IMR-90 (cell line): Measurements from ENCODE around the gene NRF1. TPM values are rescaled to one million over a fixed set of nuclear protein-coding genes. Genes with fewer than 3 reads are reported as not detected.

ENCODE experiments used
- ATAC-seq: fragments of 200-7000 bp; cut with Tn5 transposase; 2 replicates; pipeline ENCODE4 v1.9.1; 2020; ENCODE audit warnings: low read depth, mild to moderate bottlenecking, moderate library complexity
- BruUV-seq: library from RNA; stranded (reverse); fragments of 400-500 nt; replicated peaks from 2 replicates; lab custom pipeline; 2021; lab: Mats Ljungman, UMichigan
- CTCF ChIA-PET: fragments of 300-600 bp; formaldehyde crosslinking; extraction: SDS; loops from one replicate; lab custom pipeline; 2021; ENCODE audit warnings: antibody characterized with exemption; lab: Yijun Ruan, JAX
- POLR2A ChIA-PET: fragments of 300-600 bp; sonication (Branson Sonifier 250); formaldehyde crosslinking; loops from one replicate; lab custom pipeline; 2022; ENCODE audit warnings: antibody characterized with exemption; ENCODE audit not compliant: unreplicated experiment; lab: Charles Lee
- DNase-seq: peaks from one replicate; pipeline ENCODE4 v3.0.0; 2013
- H2AFZ ChIP-seq: replicated peaks from 2 replicates; pipeline ENCODE3; 2013; ENCODE audit warnings: low read length, mild to moderate bottlenecking; ENCODE audit not compliant: poor library complexity
- H2AK5ac ChIP-seq: 2 replicates; pipeline ENCODE4 v1.6.1; 2013; ENCODE audit warnings: low read depth, low read length, inconsistent platforms
- H2AK9ac ChIP-seq: replicated peaks from 2 replicates; pipeline ENCODE3; 2013; ENCODE audit warnings: mild to moderate bottlenecking, low read depth, low read length, moderate library complexity; ENCODE audit not compliant: poor library complexity
- H2BK120ac ChIP-seq: 2 replicates; pipeline ENCODE4 v1.6.1; 2013; ENCODE audit warnings: low read depth, low read length, inconsistent platforms
- H2BK15ac ChIP-seq: 3 replicates; pipeline ENCODE4 v1.6.1; 2013; ENCODE audit warnings: low read depth, low read length, inconsistent platforms
- H2BK20ac ChIP-seq: 2 replicates; pipeline ENCODE4 v1.6.1; 2013; ENCODE audit warnings: low read depth, mild to moderate bottlenecking, inconsistent platforms, low read length, moderate library complexity
- H2BK5ac ChIP-seq: 2 replicates; pipeline ENCODE4 v1.6.1; 2013; ENCODE audit warnings: mild to moderate bottlenecking, low read depth, low read length, inconsistent platforms; ENCODE audit not compliant: poor library complexity, severe bottlenecking
- H3K14ac ChIP-seq: replicated peaks from 2 replicates; pipeline ENCODE4 v1.6.1; 2013; ENCODE audit warnings: low read depth, low read length, inconsistent platforms
- H3K18ac ChIP-seq: 2 replicates; pipeline ENCODE4 v1.6.1; 2013; ENCODE audit warnings: low read depth, low read length, control low read depth
- H3K23ac ChIP-seq: 2 replicates; pipeline ENCODE4 v1.6.1; 2013; ENCODE audit warnings: low read depth, low read length, inconsistent platforms
- H3K27ac ChIP-seq: 2 replicates; pipeline ENCODE4 v1.5.1; 2013; ENCODE audit warnings: mild to moderate bottlenecking, control low read depth, low read length; ENCODE audit not compliant: insufficient read depth
- H3K27me3 ChIP-seq: 2 replicates; pipeline ENCODE4 v1.6.1; 2013; ENCODE audit warnings: low read length; ENCODE audit not compliant: control insufficient read depth, insufficient read depth
- H3K36me3 ChIP-seq: 2 replicates; pipeline ENCODE4 v1.6.1; 2013; ENCODE audit warnings: low read length, mixed read lengths; ENCODE audit not compliant: control insufficient read depth, insufficient read depth
- H3K4ac ChIP-seq: 2 replicates; pipeline ENCODE4 v1.6.1; 2013; ENCODE audit warnings: low read depth, low read length, inconsistent platforms
- H3K4me1 ChIP-seq: 2 replicates; pipeline ENCODE4 v1.6.1; 2013; ENCODE audit warnings: low read length, mixed read lengths; ENCODE audit not compliant: control insufficient read depth, insufficient read depth
- H3K4me2 ChIP-seq: 2 replicates; pipeline ENCODE4 v1.6.1; 2013; ENCODE audit warnings: low read depth, mild to moderate bottlenecking, control low read depth, low read length, moderate library complexity
- H3K4me3 ChIP-seq: 2 replicates; pipeline ENCODE4 v1.5.1; 2013; ENCODE audit warnings: low read depth, mild to moderate bottlenecking, control low read depth, low read length, moderate library complexity; ENCODE audit not compliant: insufficient read depth
- H3K56ac ChIP-seq: 2 replicates; pipeline ENCODE4 v1.6.1; 2013; ENCODE audit warnings: low read length, inconsistent platforms; ENCODE audit not compliant: insufficient read depth; ENCODE audit errors: extremely low read depth
- H3K79me1 ChIP-seq, 2 experiments: 2 replicates each; pipeline ENCODE4 v1.6.1; 2013; ENCODE audit warnings: low read length in 2 of 2, inconsistent platforms in 1 of 2, low read depth in 1 of 2
- H3K9ac ChIP-seq: 2 replicates; pipeline ENCODE4 v1.6.1; 2013; ENCODE audit warnings: low read depth, low read length, control low read depth
- H3K9me1 ChIP-seq: 2 replicates; pipeline ENCODE4 v1.6.1; 2013; ENCODE audit warnings: low read length, inconsistent platforms; ENCODE audit not compliant: insufficient read depth
- H3K9me3 ChIP-seq: 2 replicates; pipeline ENCODE4 v1.6.1; 2013; ENCODE audit warnings: low read length; ENCODE audit not compliant: control insufficient read depth, insufficient read depth
- H4K20me1 ChIP-seq: 2 replicates; pipeline ENCODE4 v1.6.1; 2013; ENCODE audit warnings: low read length, inconsistent platforms; ENCODE audit not compliant: insufficient read depth
- H4K5ac ChIP-seq: 2 replicates; pipeline ENCODE4 v1.6.1; 2013; ENCODE audit warnings: mild to moderate bottlenecking, low read depth, low read length, control low read depth
- H4K8ac ChIP-seq, 2 experiments: 2 replicates each; pipeline ENCODE4 v1.6.1; 2013; ENCODE audit warnings: low read depth in 2 of 2, low read length in 2 of 2, control low read depth in 1 of 2, inconsistent platforms in 1 of 2
- H4K91ac ChIP-seq: 2 replicates; pipeline ENCODE4 v1.6.1; 2013; ENCODE audit warnings: low read depth, low read length, inconsistent platforms; ENCODE audit not compliant: insufficient read depth
- BHLHE40 ChIP-seq: fragments of 150-350 bp; IDR thresholded peaks from 2 replicates; pipeline ENCODE4 v1.6.1; 2016; ENCODE audit warnings: mild to moderate bottlenecking, low read depth, low read length
- MAFK ChIP-seq: IDR thresholded peaks from 2 replicates; pipeline ENCODE4 v1.6.1; 2012; ENCODE audit warnings: low read depth, low read length, improper control_type of control experiment
- dilution Hi-C: fragments of 300-500 bp; cut with HindIII; formaldehyde crosslinking; loops from one replicate; pipeline ENCODE4 v1.14.3; 2018; ENCODE audit warnings: low sequenced_read_pairs; ENCODE audit not compliant: unreplicated experiment
- in situ Hi-C: fragments of 300-500 bp; cut with MboI; formaldehyde crosslinking; loops from 3 replicates; pipeline ENCODE4 v1.14.3; 2019; ENCODE audit warnings: low sequenced_read_pairs, inconsistent platforms, mixed read lengths
- intact Hi-C: fragments of 100-400 bp; cut with micrococcal nuclease; formaldehyde crosslinking; loops from 2 replicates; pipeline ENCODE4 v1.10.0; 2022
- polyA plus RNA-seq, 3 experiments: library from polyadenylated mRNA; depleted of rRNA; stranded (reverse); fragments of >200 nt; gene quantifications; 2 replicates each; pipeline ENCODE4 v1.2.3, GENCODE V29; 2012; ENCODE audit warnings: low replicate concordance in 1 of 3
- total RNA-seq: library from RNA; depleted of rRNA; stranded (reverse); fragments of >200 nt; gene quantifications from 2 replicates; pipeline ENCODE4 v1.2.3, GENCODE V29; 2012

Gene NRF1
- total and polyA plus RNA-seq, 2 of the 4 experiments (the other 2 are of a cell fraction): 11.4 to 15.8 TPM

- dilution Hi-C loops: no loop called here
Measured at GRCh38 chr7:129588268-129588667, 23.3 kb upstream of the NRF1 start.

More at GRCh38 chr7:129588268-129588667, 23.3 kb upstream of the NRF1 start:
- Histone ChIP-seq H3K23ac (no peak overlapping the region), H2BK15ac (no peak overlapping the region), H2BK5ac (no peak overlapping the region), H3K27ac (no peak overlapping the region), H3K4me3 (no peak overlapping the region), H3K4me2 (no peak overlapping the region), H3K9me1 (no peaks in the 10 kb centered on the region), H3K56ac (no peak overlapping the region), H2AK5ac (no peak overlapping the region), H2AK9ac (no peak overlapping the region), H4K20me1 (no peaks in the 10 kb centered on the region), H3K9me3 (peaks cover 27% of the 10 kb centered on the region), H3K79me1 (no peaks in the 10 kb centered on the region), H2BK120ac (no peak overlapping the region), H3K27me3 (no peaks in the 10 kb centered on the region), H3K18ac (no peak overlapping the region), H4K5ac (no peak overlapping the region), H3K14ac (no peak overlapping the region), H4K8ac (no peak overlapping the region), H2BK20ac (no peak overlapping the region), H3K9ac (no peak overlapping the region), H3K4me1 (no peaks in the 10 kb centered on the region), H3K4ac (no peak overlapping the region), H4K91ac (no peak overlapping the region), H3K36me3 (no peaks in the 10 kb centered on the region), H2AFZ (no peak overlapping the region)
- ChIA-PET POLR2A (no interaction called here), CTCF (no interaction called here)
- no peak for DNase-seq
- no peak for TF ChIP-seq MAFK
- no peak for TF ChIP-seq BHLHE40
- ATAC-seq: no peak
- intact Hi-C loops (no loop called here), in situ Hi-C loops (no loop called here)
- no TSS peak for BruUV-seq
